ENCODE measurements around the gene ACKR3.

The ACKR3 gene

GRCh38 chr2:236612737-236613136 is 43.1 kb downstream of the ACKR3 start:
- no peak for DNase-seq

GRCh38 chr2:236613612-236614011 is 44.0 kb downstream of the ACKR3 start:
- DNase-seq: no peak

- DNase-seq: no peak
These were observed 44.9 kb downstream of the ACKR3 start for GRCh38 chr2:236614551-236614950.

- DNase-seq: no peak
These were observed 46.4 kb downstream of the ACKR3 start for GRCh38 chr2:236616031-236616430.

- no peak for DNase-seq
These were observed 47.0 kb downstream of the ACKR3 start for GRCh38 chr2:236616624-236617023.

- DNase-seq: no peak
These were observed 47.7 kb downstream of the ACKR3 start for GRCh38 chr2:236617221-236617737.

- DNase-seq: no peak
These were observed 48.2 kb downstream of the ACKR3 start for GRCh38 chr2:236617796-236618195.

GRCh38 chr2:236618370-236618769 is 48.7 kb downstream of the ACKR3 start:
- DNase-seq: no peak

GRCh38 chr2:236619910-236620612 is 50.4 kb downstream of the ACKR3 start:
- DNase-seq: no peak

- no peak for DNase-seq
These were observed 52.2 kb downstream of the ACKR3 start for GRCh38 chr2:236621786-236622185.

- no peak for DNase-seq
These were observed 52.6 kb downstream of the ACKR3 start for GRCh38 chr2:236622201-236622600.

GRCh38 chr2:236622660-236623059 is 53.0 kb downstream of the ACKR3 start:
- DNase-seq: no peak

GRCh38 chr2:236623816-236624215 is 54.2 kb downstream of the ACKR3 start:
- no peak for DNase-seq

- no peak for DNase-seq
These were observed 55.6 kb downstream of the ACKR3 start for GRCh38 chr2:236625156-236625690.

- no peak for DNase-seq
These were observed 56.9 kb downstream of the ACKR3 start for GRCh38 chr2:236626391-236627150.

GRCh38 chr2:236627193-236627592 is 57.6 kb downstream of the ACKR3 start:
- no peak for DNase-seq

- no peak for DNase-seq
These were observed 58.2 kb downstream of the ACKR3 start for GRCh38 chr2:236627841-236628240.

- no peak for DNase-seq
These were observed 58.8 kb downstream of the ACKR3 start for GRCh38 chr2:236628256-236628901.

GRCh38 chr2:236628981-236629605 is 59.5 kb downstream of the ACKR3 start:
- no peak for DNase-seq

- no peak for DNase-seq
These were observed 60.6 kb downstream of the ACKR3 start for GRCh38 chr2:236629961-236630872.

- no peak for DNase-seq
These were observed 61.7 kb downstream of the ACKR3 start for GRCh38 chr2:236631281-236631855.

Measured in effector CD8-positive, alpha-beta T cell (primary cell).